ENCODE results near the gene MNX1. TPM values are rescaled to one million over a fixed set of nuclear protein-coding genes. Genes with fewer than 3 reads are reported as not detected.
A peak's percentile ranks its signal among the peaks of the same experiment; 100 is the strongest.

Gene MNX1
- total RNA-seq, 1 experiment from 2014 or later, result 19.5 TPM

DNA sequence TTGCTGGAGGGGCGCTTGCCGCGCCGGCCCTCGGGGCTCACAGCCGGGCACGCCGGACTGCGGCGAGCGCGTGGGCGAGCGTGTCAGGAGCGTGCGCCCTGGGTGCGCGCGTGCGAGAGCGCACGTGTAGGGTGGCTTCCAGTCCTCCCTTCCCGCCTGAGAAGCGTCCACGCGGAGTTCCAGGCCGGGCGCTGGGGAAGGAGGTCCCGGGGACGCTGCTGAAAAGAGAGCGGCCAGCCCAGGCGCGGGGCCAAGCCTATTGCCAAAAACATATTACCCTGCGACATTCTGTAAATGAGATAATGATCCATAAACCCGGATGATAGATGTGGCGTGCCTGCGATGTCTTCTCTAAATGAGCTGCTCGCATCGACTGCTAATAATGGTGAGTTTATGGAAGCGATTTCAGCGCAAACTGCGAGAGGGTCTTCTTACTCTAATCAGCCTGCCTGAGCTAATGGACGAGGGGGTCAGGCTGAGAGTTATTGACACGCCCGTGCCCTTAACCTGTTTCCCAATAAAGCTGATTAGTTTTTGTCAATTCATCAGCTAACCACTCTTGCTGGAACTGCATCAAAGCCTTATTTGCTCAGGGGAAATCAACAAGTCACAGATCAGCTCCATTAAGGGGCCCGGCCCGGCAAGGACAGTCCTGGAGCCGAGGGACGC, 8.0 kb upstream of the MNX1 start:
- in situ Hi-C loops (cut with HindIII; ENCODE audit: low pct_unique_long_range_greater_than_20kb, low sequenced_read_pairs), result no loop called here

GRCh38 chr7:157017603-157018327, 7.3 kb upstream of the MNX1 start:
- DNase-seq (ENCODE audit: low read depth), result no peak
- in situ Hi-C loops (cut with HindIII; ENCODE audit: low pct_unique_long_range_greater_than_20kb, low sequenced_read_pairs), result no loop called here

More for the DNA sequence above, 8.0 kb upstream of the MNX1 start:
- DNase-seq (ENCODE audit: low read depth), result no peak

GRCh38 chr7:157017149-157017548, 6.7 kb upstream of the MNX1 start:
- in situ Hi-C loops (cut with HindIII; ENCODE audit: low pct_unique_long_range_greater_than_20kb, low sequenced_read_pairs), result no loop called here

GRCh38 chr7:157016352-157017041, 6.0 kb upstream of the MNX1 start:
- DNase-seq (ENCODE audit: low read depth), result no peak

More at GRCh38 chr7:157017149-157017548, 6.7 kb upstream of the MNX1 start:
- no peak for DNase-seq (ENCODE audit: low read depth)

GRCh38 chr7:157016024-157016351, 5.5 kb upstream of the MNX1 start:
- no peak for DNase-seq (ENCODE audit: low read depth)
- in situ Hi-C loops (cut with HindIII; ENCODE audit: low pct_unique_long_range_greater_than_20kb, low sequenced_read_pairs), result no loop called here

More at GRCh38 chr7:157016352-157017041, 6.0 kb upstream of the MNX1 start:
- in situ Hi-C loops (cut with HindIII; ENCODE audit: low pct_unique_long_range_greater_than_20kb, low sequenced_read_pairs), result no loop called here

DNA sequence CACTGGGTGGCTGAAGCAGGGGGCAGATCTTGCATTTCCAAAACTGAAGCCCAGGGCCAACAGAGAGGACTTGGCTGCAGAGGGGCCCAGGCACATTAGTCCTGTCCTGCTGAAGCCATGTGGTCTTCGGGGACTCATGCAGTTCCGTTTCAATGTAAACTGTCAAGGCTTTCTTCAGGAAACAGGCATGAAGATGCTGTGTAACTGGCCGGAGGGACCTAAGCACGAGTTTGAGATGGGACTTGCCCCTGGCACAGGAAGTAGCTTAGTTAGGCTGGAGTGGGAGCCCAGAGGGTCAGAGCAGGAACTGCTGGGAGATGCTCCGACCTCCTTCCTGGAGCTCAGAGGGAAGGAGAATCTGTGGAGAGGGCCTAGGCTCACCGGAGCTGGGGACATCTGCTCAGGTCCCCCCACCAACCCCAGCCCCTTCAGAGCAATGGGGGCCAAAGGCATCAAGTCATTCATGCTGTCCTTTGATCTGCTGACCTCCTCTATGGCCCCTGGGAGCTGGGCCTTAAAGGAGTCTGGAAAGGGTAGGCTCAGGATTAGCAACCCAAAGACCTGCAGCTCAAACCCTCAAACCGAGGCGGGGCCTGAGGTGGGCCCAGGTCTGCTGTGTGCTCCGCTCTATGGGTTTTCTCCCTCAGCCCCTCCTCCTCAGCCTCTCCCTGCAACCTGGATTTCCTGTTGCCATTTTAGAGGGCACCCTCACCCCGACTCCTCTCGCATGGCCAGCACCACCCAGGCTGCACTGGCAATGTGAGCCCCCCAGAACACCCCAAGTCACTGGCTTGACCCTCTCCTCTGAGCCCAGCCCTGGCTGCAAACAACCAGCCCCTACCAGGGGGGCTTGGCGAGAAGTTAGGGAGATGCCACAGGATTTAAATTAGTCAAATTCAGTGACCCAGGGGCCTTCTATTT, 4.4 kb upstream of the MNX1 start:
- in situ Hi-C loops (cut with HindIII; ENCODE audit: low pct_unique_long_range_greater_than_20kb, low sequenced_read_pairs), result no loop called here
- no peak for DNase-seq (ENCODE audit: low read depth)

DNA sequence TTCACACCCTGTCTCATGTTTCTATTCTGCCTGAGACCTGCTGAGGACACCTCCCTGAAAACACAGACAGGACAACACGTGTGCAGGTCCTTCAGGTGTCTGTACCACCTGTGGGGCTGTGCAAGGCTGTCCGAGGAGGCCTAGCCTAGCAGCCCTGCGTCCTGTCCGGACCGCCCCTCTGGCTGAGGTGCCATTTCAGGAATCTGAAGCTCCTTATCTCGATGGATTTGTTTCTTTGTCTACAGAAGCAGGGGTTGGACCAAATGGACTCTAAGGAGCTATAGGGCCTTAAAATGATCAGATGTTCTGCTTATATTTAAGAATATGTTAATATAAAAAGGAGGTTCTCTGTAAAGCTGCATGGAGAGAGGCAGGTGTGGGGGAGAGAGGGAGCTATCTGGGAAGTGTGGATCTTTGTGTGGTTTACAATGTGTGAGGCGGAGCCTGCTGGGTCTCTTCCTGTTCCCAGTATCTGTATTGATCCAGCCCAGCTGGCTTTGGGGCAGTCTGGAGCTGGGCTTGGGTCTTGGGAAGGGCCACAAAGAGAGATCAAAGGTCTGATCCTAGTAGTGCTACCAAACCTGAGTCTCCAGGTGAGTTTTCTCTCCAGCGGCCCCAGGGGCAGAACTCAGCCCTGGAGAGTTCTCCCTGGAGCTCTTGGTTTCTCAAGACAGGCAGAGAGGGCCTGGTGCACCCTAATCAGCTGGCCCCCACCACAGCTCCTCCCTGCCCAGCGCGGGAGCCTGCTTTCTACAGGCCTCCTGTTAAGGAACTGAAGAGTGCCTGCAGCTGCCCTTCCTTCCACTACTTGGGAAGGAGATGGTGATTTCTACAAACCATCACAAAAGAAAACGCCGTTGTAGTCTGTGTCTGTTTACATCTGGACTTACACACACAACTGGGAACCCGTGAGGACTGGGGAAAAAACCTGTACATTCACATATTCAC, 3.4 kb upstream of the MNX1 start:
- DNase-seq (ENCODE audit: low read depth), result no peak
- in situ Hi-C loops (cut with HindIII; ENCODE audit: low pct_unique_long_range_greater_than_20kb, low sequenced_read_pairs), result no loop called here

- in situ Hi-C loops (cut with HindIII; ENCODE audit: low pct_unique_long_range_greater_than_20kb, low sequenced_read_pairs), result no loop called here
- no peak for DNase-seq (ENCODE audit: low read depth)
These were observed 2.6 kb upstream of the MNX1 start for GRCh38 chr7:157013101-157013500.

DNA sequence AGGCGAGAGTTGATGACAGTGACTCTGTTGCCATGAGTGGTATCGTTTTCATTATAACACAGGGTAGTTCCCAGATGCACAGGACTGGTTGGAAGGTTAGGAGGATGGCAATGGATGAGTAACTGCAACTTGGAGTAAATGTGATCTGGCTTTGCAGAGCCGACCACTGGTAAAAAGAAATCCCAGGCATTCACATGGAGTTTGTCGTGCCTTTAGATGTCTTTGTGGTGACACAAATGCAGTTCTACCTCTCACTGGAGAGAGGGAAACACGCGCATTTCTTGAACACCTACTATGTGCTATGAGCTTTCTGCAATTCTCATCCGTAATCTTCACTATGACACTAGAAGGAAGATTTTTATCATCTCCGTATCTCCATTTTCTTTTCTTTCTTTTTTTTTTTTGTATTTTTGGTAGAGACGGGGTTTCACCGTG, 1.7 kb upstream of the MNX1 start:
- in situ Hi-C loops (cut with HindIII; ENCODE audit: low pct_unique_long_range_greater_than_20kb, low sequenced_read_pairs), result no loop called here
- no peak for DNase-seq (ENCODE audit: low read depth)

DNA sequence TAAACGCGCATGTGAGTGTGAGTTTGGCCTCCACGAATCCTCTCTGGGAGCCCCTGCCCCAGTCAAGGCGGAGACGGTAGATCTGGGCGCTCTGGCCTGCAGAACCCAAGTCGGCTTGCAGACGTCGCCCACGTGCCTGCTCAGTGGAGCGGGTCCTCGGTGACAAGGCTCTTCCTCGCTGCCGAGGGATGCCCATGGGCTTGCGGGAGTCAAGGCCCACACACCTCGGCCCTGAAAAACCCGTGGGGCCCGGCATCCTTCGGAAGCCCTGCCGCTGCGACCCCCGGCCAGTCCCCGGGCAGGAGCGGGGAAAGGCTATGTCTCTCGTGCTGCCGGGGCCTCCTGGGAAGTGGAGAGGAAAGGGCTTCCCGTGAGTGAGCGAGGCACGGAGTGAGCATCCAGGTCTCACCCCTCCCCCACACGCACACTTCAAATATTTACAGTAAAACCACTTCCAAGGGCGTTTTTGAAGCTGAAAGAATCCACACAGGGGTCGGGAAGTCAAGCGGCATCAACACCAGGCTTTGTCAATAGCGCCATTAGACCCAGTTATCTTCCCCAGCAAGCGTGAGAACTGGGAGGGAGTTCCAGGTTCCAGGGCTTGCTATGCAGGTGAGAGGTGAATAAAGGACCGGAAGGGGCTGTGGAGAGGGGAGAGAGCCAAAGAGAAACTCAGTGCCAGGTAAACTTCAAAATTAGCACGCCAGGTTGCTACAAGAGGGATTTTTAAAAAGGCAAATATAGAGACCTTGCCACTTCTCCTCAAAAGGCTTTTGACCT, 1.1 kb upstream of the MNX1 start:
- no peak for DNase-seq (ENCODE audit: low read depth)
- in situ Hi-C loops (cut with HindIII; ENCODE audit: low pct_unique_long_range_greater_than_20kb, low sequenced_read_pairs), result no loop called here

DNA sequence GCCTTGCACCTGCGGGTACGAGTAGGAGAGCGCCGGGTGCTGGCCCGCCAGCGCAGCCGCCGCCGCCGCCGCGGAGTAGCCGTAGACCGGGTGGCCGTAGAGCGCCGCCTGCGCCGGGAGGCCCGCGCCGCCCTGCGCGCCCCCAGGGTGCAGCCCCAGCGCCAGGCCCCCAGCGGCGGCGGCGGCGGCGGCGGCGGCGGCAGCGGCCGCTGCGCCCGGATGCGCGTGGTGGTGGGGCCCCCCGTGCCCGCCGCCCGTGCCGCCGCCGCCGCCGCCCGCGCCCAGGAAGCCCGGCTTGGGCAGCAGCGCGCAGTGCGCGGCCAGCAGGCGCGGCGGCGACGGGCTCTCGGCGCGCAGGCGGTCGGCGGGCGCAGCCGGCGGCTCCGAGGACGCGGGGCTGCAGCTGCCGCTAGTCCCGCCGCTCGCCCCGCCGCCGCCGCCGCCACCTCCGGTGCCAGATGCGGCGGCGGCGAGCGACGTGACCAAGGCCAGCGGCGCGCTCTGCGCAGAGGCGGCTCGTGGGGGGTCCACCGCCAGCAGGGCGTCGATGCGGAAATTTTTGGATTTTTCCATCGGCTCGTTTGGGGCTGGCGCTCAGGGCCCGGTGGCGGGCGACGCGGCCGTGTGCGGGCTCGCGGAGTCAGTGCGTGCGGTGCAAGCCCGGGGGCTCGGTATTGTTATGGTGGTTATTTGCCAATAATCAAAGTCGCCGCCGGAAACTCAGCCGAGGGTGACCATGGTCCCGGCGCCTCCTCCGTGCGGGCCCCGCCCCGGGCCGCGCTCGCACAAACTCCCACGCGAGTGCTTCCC, 480 bp downstream of the MNX1 start:
- DNase-seq (ENCODE audit: low read depth), result no peak
- in situ Hi-C loops (cut with HindIII; ENCODE audit: low pct_unique_long_range_greater_than_20kb, low sequenced_read_pairs), result no loop called here

GRCh38 chr7:157009170-157009777, 1.2 kb downstream of the MNX1 start:
- DNase-seq (ENCODE audit: low read depth), result peak; percentile 80
- in situ Hi-C loops (cut with HindIII; ENCODE audit: low pct_unique_long_range_greater_than_20kb, low sequenced_read_pairs), result no loop called here

- in situ Hi-C loops (cut with HindIII; ENCODE audit: low pct_unique_long_range_greater_than_20kb, low sequenced_read_pairs), result no loop called here
- DNase-seq (ENCODE audit: low read depth), result no peak
These were observed 2.0 kb downstream of the MNX1 start for GRCh38 chr7:157008206-157009169.

GRCh38 chr7:157007470-157008066, 2.9 kb downstream of the MNX1 start:
- in situ Hi-C loops (cut with HindIII; ENCODE audit: low pct_unique_long_range_greater_than_20kb, low sequenced_read_pairs), result no loop called here
- no peak for DNase-seq (ENCODE audit: low read depth)
